ENCODE measurements around the gene UROC1.

The UROC1 gene

DNA sequence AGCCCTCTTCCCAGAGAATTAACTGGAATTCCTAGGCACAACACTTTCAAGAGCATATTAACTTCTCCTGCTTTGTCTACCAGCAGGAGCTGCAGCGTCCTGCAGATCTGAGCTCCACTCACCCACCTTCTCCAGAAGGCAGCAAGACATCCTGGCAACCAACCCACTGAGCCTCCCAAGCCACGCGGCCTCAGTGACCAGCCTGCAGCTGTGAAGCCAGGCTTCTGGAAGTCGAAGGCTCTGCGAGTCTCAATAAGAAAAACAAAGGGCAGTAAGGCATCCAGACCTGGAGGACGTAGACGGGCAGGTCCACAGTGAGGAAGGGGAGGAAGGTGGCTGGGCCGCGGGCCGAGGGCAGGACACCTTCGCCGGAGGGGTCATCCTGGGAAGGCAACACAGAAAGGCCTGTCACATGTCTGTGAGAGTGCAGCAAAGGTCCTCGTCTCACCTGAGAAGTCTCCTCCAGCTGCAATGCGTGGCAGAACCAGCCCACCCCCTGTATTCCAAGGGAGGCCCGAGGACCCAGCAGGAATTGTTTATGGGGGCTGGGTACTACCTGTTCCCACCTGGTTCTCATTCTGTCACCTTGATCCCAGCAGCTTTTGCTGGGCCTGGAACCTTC, 78.1 kb downstream of the UROC1 start:
- DNase-seq, result no peak

DNA sequence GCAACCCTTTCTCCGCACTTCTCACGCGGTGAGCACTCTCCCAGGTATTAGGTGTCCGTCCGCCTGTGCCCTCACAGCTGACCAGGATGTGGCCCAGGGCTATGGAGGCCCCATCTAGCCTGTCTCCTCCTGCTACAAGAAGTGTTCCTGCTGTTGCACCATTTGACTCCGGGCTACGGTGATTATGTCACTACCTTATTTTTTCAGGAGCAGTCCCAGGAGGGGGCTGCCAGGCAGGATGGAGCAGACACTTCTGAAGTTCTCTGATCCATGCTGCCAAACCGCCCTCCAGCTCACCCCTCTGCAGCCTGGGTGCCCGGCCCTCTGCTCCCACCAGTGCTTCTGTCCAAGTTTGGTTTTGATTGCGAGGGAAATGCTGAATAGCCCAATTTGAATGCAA, 78.8 kb downstream of the UROC1 start:
- no peak for DNase-seq

DNA sequence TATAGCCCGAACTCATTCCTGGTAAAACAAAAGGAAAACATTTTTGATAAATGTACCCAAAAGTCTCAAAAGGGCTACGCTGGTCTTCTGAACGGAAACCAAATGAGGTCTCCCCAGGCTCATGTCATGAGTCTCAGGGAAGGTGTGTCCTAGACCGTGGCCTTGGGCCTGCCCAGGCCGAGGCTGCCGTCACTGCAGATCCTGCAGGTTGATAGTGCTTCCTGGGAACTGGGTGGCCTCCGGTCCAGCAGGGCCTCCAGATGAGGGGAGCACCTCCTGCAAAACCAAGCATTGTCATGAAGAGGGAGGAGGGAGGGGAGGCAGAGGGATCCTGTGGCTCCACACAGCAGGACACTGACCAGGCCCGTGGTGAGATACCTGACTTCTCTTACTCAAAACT, 79.4 kb downstream of the UROC1 start:
- no peak for DNase-seq

DNA sequence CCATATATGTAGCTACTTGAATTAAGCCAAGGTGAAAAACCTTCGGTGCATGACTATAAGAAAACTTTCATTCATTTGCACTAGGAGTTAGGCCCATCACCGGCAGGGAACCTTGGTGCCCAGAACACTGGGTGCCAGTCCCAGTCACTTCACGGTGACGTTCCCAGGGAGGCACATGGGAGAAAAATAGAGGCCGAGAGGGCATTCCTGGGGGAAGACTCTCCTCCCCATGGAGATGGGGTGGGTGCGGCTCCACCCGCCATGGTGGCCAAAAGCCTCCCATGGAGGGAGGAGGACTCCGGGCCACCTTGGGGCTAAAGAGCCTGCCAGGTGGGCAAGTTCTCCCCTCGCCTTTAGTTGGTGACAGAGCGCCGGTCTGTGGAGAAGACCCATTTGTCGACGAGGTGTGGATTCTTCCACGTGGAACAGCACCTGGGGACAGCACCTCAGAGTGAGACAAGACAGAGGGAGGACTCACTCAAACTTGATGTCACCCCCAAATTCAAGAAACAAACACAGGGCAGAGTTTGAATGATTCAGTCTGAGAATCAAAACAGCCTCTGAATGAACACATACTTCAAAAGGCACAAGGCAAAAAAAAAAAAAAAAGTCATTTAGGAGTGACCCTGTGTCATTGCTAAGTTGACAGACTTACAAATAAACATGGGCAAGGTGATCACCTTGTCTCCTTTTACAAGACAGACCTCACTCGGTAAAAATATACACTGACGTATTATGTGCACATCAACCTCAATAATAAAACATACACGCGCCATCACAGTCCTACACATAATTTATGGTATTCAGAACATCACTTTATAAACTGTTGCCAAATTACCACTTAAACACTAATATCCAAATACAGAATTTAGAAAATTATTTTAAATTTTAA, 80.5 kb downstream of the UROC1 start:
- DNase-seq, result no peak

DNA sequence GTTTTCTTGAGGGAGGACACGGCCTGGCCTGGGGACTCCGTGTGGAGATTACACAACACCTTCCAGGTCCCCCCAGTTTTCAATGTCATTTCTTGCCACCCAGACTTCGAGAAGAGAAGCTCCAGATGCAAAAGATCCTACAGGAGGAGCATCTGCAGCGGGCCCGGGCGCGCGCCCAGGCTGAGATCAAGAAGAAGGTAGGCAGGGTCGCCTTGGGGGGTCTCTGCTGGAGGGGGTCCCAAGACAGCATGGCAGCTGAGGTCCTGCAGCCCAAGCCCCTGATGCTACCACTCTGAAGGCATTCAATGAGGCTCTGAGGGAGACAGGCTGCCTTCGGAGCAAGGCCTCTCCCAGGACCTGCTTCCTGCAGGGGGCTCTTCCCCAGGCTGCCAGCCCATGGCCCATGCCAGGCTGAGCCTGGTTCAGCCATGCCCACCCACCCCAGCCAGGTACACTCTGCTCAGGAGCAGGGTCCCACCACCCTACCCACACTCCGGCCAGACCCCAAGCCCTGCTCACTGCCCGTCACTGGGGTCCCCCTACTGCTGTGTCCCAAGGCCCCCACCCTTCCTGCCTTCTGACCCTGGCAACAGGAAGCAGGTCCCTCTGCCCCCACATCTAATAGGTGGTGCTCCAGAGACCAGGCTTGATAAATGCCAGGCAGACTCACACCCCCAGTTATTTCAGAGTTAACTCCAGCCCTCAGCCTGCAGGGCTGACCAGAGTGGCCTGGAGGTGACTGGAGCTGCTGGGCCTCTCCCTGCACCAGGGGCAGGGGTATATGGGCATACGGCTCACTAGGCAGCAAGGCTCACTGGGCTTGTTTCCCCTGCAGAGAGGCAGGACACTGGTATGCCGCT, 81.9 kb downstream of the UROC1 start:
- no peak for DNase-seq

DNA sequence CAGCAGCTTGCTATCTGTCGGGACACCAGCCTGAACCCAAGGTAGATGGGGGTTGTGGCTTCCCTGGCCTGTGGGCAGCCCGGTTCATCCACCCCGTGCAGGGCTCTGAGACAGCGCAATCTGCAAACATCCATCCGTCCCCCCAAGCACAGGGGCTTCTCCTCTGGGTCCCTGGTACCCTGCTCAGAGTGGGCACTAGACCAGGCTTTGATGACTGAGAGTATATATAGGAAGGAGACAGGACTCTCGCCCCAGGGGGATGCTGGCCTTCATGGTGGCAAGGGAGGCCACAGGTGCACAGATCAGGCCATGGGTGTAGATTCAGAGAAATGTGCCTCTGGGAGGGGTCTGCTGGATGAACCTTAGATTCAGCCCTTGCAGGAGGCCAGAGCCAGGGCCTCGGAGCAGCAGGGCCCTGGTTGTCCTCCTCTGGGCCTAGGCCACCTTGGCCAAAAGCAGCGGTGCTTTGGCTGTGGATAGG, 82.6 kb downstream of the UROC1 start:
- no peak for DNase-seq

DNA sequence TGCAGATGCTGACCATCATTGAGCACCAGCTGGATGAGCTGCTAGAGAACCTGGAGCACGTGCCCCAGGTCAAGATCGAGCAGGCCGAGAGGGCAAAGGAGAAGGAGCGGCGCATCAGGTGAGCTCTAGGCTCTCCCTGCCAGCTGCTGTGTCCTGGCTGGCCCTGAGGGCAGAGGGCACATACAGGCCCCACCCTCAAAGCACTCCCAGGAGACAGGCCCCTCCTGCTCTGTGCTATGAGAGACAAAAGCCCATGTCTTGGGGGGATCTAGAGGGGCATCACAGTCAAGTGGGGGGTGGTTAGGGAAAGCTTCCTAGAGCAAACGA, 83.3 kb downstream of the UROC1 start:
- no peak for DNase-seq

DNA sequence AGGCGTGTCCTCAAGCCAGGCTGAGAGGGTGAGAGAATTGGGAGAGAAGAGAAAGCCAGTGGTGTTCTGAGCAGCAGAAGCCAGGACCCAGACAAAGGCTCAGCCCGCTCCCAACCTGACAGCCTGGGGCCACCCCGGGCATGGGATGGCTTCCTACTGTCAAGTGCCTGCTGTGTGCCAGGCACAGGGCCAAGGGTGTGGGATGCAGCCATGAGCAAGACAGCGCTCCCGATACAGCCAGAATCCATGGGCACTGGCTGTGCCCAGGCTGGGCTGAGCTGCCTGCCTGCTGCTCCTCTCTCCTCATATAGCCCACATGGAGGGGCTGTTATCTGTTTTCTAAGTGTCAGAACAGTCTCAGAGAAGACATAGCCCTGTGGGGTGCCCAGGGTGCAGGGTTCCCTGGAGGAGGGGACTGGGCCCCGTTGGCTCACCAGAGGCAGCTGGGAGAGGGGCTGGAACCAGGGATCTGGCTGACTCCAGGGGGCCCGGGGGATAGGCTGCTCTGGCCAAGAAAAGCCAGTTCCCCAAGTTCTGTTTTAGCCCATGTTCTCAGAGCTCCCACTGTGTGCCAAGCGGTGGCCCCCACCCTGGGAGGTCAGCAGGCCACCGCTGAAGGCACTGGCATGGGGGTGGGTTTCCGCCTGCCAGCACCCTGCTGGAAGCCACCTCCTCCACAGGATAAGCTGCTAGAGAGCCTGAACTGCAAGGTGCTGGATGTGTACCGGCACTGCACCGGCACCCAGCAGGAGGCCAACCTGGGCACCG, 83.9 kb downstream of the UROC1 start:
- no peak for DNase-seq

DNA sequence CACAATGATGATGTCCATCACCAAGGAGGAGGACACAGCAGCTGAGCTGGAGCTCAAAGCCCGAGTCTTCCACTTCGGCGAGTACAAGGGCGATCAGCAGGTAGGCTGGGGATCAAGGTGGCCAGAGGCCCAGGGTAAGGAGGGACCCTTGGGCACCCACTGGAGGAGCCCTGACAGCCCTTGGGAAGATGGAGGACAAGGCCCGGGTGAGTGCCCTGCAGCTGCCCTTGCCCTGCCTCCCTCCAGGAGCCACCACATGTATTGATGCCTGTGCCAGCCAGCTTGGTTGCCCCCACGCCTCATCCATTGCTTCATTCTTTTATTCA, 84.5 kb downstream of the UROC1 start:
- DNase-seq, result no peak

DNA sequence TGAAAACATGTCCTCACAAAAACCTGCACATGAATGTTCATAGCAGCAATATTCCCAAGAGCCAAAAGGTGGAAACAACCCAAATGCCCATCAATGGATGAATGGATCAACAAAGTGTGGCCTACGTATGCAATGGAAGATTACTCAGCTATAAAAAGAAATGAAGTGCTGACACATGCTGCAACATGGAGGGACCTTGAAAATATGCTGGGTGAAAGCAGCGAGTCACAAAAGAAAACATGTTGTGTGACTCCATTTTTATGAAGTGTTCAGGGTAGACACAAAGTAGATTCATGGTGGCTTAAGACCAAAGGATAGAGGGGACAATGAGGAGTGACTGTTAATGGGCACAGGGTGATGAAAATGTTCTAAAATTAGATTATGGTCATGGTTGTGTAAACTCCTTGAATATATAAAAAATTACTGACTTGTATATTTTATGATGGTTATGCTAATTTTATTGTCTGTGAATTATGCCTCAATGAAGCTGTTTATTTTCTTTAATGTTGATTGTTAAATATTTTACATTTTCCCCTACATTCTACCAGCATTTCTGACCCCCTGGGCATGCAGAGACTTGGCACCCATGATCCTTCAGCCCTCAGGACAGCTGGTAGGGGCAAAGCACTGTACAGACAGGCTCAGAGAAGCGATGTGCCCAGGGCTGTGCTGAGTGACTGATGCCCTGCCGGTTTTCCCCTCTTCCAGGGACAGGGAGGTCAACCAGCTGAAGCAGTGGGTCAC, 85.0 kb downstream of the UROC1 start:
- no peak for DNase-seq

Measured in central memory CD4-positive, alpha-beta T cell (primary cell).